Stimulated activated CD4-positive, alpha-beta T cell treated with anti-CD3 and anti-CD28 coated beads, Interleukin-15, amount 100 ng/mL, for 48 hours (primary cell): ENCODE measurements around the gene TRMT10C.
"Not testable (repeated sequence)": the region's sequence is repeated elsewhere in the genome, so short reads cannot be mapped to it uniquely, and the experiment has no call there.

Source experiments
- DNase-seq, 2 donors: peaks; one replicate each; pipeline ENCODE4 v3.0.0-alpha.2; 2020; ENCODE audit warnings: low read depth in 2 of 2

The TRMT10C gene

DNA sequence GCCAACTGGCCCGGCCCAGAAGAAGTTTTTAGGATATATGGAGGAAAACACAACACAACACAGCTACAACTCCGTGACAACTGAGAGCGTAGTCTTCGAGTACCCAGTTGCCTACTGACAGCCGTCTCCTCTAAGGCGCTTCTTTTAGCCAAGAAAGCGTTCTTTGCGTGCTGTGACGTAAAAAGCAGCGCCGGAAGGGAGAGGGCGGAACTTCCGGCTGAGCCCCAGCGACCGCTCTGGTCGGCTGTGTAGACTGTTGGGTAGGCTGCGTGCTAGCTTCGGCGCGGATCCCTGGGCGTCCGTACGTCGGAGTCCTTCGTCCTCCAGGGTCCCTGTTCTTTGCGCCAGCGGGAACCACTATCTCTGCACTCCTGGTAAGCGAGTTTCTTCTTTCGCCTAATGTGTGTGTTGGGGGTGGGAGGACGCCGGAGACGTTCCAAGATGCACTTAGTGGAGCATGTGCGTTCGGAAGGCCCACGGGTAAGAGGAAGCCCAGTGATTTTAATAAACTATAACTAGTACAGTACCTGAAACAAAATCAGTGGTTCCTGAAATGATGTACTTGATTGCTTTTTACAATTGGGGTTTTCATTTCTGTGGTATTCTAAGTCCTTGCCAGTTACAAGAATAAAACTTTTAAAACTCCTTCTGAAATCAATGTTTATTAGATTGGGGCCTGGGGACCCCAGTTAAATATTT, at the start of gene TRMT10C:
TSS of gene TRMT10C (plus strand) at position 239 of the 699 bp plus-strand sequence. CDS start 2,914 bp downstream, outside the sequence.
- peak; percentile 86 to 89 for DNase-seq

DNA sequence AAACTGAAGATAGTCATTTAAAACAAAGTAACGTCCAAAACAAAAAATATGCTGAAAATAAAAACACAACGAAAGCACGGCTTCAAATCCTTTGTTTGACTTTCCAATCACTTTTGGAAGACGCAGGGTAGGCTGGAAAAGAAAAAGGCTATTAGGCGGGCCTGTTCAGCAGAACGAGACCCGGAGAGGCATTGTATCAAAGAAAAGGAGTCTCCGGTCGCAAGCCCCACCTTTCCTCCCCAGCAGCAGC, 49.3 kb upstream of the TRMT10C start:
- DNase-seq: no peak

DNA sequence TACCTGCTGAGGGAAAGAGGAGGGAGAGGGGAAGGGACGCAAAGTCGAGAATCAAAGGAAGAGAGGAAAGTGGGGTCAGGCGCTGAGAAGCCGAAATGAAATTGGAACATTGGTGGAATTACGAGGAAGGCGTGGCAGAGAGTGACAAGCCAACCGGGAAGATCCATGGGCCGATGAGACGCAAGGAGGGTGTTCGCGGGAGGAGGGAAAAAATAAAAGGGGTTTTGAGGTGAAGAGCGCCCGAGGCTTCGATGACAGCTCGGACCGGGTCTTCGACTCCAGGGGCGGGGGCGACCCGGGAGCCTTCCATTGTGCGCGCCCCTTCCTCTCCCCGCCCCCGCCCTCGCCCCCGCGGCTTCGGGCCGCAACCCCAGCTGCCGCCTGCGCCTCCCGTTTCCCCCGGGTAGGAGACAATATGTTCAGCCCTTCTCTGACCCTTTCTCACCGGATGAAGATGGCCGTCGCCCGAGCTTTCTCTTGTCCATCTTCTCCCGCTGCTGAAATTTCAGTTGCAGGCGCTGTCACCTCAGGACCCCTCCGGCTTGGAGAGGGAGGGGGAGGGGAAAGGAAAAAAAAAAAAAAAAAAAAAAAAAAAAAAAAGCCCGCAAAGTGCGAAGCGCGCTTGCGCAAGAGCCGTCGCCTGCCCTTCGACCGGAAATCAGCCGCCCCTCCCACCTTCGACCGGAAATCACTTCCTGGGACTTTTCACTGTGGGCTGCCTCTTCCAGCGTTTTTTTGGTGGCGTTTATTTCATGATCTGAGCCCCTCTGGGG, 48.8 kb upstream of the TRMT10C start, which contains the start of gene SENP7:
TSS of gene SENP7 (minus strand) at position 567 of the 773 bp plus-strand sequence. CDS start at position 485, 82 bp downstream.
- peak; percentile 55 to 68 for DNase-seq

DNA sequence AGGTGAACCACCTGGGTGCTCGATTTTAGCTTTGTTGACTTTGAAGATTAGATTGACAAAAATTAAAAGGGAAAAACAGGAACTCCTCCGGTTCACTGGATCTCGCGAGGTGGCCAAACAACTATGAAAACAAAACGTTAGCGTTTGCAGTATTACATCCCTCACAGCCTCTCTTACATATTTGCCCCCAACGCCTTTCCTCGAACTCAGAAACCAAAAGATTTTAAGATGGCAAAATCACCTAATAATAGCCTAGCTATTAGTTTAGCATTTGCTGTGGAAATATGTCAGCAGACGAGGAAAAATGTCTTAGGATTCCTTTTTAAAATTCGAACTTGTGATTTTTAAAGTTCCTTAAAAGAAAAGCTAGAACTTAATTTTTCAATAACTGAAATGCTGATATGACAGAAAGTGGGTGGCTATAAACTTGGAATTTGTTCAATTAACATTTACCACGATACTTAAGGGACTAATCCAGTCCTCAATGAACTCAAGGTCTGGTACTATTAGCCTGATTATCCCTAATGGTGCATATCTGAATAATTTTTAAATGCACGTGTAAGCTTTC, 48.2 kb upstream of the TRMT10C start:
- no peak for DNase-seq

DNA sequence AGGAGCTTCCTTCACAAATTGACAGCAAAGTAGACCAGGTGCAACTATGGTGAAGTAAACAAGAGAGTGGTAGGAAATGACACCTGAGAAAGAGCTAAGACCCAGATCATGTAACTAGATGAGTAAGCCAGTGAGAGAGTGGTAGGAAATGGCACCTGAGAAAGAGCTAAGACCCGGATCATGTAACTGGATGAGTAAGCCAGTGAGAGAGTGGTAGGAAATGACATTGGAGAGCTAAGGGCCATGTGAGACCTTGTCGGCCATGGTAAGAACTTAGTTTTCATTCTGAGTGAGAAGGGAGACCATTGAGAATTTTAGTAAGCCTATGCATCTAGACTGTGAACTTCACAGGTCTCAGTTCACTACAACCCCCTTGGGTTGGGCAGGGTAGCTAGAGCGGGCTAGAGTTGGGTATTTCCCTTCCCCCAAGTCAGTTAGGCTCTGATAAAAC, 43.2 kb upstream of the TRMT10C start:
- peak in 1 of 2 donors; percentile 38 for DNase-seq

DNA sequence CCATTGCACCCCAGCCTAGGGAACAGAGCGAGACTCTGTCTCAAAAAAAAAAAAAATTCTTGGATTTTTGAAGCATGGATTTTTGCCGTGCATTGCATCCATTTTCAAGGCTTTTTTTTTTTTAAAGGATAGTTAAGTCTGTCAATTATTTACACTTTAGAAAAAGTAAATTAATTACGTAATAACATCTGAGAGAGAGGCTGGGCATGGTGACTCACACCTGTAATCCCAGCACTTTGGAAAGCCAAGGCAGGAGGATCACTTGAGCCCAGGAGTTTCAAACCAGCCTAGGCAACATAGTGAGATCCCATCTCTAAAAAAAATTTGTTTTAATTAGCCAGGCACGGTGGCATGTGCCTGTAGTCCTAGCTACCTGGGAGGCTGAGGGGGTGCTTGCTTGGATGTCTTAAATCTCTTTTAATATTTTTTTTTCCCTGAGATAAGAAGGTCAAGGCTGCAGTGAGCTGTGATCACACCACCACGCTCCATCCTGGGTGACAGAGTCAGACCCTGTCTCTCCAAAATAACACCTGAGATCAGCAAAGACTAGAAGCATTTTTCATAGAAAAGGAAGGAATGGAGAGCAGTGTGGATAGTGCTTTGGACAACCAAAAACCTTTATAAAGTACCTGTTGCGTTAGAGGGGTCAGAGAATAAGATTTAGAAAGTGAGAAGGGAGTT, 41.8 kb upstream of the TRMT10C start:
- no peak for DNase-seq

DNA sequence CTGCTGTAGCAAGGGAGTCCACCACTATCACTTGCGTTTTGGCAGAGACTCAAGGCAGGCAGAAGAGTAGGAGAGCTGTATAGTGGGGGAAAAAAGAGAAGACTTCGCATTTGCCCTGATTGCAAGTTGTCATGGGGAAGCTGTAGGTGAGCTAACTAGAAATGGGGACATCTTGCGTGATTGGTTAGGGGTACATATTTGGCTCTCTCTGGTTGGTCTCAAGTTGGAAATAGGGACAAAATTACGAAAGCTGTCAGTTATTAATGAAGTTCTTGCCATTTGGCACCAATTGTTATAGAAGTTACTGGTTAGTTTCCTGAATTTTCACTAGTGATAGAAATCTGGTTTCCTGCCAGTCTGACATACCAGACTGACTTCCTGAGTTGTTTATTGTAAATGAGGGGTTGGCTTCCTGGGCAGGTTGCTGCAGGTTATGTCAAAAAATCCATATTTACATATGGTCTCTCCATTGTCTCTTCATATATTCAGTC, 40.4 kb upstream of the TRMT10C start:
- DNase-seq: no peak

DNA sequence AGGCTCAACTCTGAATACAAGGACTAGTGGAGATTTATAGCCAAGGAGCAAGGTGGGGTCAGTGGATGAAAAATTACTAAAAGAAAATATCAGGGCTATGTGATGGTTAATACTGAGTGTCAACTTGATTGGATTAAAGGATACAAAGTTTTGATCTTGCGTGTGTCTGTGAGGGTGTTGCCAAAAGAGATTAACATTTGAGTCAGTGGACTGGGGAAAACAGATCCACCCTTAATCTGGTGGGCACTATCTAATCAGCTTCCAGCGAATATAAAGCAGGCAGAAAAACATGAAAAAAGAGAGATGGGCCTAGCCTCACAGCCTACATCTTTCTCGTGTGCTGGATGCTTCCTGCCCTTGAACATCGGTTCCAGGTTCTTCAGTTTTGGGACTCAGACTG, 34.2 kb upstream of the TRMT10C start:
- DNase-seq: no peak

DNA sequence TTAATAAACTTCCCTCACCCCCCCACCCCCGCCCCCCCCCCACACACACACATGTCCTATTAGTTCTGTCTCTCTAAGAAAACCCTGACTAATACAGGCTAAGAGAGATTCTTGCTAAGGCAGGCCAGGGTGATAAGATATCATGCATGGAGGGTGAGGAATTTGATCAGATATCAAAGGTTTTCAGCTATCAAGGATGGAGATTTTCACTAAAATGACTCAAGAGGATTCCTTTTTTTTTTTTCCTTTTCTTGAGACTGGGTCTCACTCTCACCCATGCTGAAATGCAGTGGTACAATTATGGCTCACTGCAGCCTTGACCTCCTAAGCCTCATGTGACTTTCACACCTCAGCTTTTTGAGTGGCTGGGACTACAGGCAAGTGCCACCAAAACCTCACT, 33.8 kb upstream of the TRMT10C start:
- DNase-seq: no peak

DNA sequence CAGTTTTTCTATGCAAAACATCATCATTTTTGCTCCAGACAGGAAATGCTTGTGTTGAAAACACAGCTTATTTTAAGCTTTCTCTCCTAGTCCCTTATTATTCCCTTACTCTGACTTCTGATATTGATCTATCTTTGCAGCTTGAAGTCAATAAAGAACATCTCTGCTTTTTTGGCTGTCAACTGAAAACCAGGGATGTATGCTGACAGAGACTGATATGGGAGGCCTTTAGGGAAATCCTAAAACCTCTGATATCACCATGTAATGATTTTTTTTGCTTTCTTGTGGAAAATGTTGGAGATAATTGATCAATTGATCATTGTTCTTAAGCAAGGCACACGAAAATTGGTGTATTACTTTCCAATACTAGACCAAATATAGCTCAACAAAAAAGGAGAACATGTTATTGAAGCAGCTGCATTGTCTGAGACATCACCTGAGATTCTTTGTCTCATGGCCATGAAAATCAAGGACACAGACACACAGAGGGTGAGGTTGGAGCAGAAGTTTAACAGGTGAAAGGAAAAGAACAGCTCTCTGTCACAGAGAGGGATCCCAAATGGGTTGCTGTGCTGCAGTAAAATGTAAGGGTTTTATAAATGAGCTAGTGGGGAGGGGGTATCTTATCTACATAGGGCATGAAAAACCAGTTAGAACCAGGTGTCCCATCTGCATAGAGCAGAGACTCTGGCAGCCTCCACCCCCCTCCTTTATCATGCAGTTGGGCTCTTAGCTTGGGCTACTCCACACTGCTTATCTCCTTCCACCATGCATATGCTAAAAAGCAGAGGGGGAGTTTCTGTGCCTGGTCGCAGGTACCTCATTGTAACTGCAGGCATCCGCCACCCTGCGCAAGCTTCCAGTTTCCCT, 31.6 kb upstream of the TRMT10C start:
- DNase-seq: no peak

DNA sequence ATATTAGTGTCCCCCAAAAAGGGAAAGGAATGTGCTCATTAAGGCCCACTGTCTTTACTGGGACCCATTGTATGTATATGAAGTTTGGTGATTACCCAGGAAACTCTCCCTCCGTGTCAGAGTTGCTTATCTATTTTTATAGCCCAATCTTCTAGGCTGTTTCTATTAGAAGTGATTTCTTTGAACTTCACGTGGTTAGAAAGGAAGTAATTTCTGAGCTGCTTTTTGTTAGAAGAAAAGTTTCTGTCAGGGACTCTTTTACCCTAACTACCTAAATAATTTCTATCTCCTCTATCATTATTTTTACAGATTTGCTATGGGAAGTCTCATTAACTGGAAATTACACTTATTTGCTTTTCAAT, 31.0 kb upstream of the TRMT10C start:
- DNase-seq: no peak

DNA sequence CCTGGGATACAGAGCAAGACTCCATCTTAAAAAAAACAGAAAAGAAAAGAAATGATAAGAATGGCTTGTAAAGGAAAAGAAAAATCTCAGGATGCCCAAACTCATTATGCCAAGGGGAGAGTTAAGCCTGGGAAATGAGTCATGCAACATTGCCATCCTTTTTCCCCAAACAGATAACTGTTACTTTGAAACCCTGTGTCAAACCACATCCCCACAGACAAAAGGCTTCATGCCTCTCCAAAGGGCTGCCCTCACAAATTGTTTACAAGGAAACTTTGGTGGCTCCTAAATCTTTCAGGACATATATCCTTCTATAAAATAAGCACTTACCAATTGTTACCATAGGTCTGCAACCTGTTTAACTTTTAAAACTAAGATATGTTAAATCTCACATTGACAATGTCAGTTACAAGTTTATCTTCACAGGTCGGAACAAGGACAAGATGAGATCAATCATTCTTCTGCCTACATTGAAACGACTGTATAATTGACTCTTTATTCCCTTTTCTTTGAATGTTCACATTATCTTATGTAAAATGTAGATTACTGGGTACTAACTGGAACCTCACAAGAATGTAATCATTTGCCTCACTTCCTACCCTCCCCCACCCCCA, 30.1 kb upstream of the TRMT10C start:
- DNase-seq: no peak

DNA sequence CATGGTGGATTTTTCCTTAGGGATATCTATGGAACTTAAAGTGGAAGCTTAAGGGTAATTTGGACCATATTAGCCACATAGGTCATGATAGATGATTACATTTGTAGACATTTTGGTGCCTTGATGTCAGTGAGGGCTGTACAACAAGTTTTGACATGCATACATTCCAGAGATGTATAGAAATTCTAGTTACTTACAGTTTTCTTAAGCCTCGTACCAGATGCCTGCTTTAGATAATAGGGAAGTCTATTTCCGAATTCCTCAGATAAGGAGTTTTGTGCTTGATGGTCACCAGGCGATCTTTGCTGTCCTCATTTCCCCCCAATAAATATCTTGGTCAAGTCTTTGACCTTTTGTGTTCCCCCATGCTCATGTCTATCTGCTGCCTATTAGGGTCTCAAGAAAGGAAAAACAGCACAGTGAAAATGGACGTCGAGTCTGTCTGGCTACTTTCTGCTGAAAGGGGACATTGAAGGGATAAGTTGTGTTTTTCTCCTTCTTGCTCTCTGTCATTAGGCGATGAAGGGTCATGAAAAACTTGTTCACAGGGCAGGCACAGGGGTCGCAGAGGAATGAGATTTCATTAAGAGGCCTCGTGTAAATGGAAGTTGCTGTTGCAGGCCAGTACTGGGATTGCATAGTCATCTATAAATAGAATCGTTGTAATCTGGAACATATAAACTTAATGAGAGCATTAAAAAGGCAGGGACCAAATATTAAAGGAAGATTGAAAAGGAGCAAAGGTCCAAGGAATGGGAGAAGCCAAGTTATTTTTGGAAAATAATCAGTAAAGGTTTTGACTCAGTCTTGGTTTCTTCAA, 28.7 kb upstream of the TRMT10C start:
- DNase-seq: no peak

DNA sequence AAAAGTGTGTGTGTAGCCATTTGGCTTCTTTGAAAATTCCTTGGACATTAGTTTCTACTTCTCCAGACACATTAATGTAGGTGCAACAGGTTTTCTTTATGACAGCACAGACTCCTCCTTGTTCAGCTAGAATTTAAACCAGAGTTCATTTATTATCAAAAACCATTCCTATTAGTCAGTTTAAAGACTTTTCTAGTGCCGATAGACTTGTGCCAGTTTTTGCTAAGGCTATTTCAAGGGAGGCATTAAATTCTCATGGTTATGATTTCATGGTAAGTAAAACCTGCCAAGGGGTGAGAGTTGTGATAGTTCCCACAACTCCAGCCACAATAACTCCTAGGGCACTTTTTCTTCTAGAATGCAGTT, 28.1 kb upstream of the TRMT10C start:
- no peak for DNase-seq

DNA sequence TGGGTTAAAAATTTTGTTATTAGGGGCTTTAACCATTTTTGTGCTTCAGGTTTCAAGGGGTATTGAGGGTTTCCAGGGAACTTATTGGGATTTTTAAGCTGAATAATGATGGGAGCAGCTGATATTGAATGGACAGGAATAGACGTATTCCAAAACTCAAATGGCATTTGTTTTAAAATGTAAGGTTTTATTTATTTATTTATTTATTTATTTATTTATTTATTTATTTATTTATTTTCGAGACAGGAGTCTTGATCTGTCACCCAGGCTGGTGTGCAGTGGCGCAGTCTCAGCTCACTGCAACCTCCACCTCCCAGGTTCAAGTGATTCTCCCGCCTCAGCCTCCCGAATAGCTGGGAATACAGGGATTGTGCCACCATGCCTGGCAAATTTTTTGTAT, 26.4 kb upstream of the TRMT10C start:
- DNase-seq: no peak

DNA sequence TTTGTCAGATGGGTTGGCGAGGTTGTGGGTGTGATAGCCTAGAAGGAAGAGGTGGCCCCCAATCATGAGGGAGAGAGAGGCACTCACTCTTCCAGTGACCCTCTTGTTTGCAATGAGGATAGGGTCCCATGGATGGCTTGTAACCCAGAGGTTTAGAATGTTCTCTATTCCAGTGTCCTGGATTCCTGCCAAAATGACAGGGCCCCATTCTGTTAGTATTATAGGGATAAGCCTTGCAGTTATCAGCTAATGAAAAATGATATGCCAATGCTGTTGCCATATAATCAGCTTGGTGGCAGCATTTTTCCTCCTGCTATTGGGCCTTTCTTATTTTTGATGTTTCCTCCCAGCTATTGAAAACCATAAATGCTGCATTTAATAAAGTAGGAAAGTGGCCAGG, 25.4 kb upstream of the TRMT10C start:
- no peak for DNase-seq

DNA sequence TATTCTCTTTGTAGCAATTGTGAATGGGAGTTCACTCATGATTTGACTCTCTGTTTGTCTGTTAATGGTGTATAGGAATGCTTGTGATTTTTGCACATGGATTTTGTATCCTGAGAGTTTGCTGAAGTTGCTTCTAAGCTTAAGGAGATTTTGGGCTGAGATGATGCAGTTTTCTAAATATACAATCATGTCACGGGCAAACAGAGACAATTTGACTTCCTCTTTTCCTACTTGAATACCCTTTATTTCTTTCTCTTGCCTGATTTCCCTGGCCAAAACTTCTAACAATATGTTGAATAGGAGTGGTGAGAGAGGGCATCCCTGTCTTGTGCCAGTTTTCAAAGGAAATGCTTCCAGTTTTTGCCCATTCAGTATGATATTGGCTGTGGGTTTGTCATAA, 24.7 kb upstream of the TRMT10C start:
- DNase-seq: not testable (repeated sequence)

DNA sequence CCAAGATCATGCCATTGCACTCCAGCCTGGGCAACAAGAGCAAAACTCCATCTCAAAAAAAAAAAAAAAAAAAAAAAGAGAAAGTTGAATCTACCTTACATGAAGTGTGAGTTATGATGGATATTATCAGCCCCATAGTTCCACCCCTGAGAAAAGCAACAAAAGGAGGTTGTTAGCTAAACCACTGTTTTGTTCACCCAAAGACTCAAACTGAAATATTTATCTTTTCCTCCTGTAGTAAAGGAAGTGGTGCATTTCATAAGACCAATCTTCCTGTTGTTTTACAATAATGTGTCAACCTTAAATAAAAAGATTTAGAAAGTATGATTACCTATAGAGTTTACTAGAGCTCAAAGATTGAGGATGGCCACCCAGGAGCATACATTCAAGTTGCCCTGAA, 18.7 kb upstream of the TRMT10C start:
- no peak for DNase-seq

DNA sequence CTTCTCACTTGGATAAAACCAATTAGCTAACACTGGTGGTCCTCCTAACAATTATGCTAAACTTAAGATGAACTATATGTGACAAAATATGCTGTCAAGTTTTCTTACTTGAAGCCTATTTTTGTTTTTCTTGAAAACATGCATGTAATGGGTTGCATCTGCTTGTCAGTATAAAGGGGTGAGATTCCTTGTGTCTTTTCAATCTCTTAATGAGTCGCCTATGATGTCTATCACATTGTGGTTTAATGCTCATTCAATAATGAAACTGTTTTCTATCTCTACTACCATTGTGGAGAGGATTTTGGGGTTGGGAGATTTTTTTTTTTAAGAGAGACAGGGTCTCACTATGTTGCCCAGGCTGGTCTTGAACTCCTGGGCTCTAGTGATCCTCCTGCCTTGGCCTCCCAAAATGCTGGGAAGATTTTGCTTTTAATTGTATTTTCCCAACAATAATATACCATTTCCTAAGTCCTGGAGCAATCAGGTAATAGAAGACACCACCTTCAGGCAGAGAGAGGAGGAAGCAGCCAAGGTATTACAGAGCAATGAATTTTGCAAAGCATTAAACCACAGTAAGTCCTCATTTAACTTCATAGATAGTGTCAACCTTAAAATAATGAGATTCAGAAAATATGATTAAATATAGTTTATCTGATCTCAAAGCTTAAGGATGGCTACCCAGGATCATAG, 17.4 kb upstream of the TRMT10C start:
- no peak for DNase-seq
